Measurements from ENCODE around the gene KCNMA1. TPM values are rescaled to one million over a fixed set of nuclear protein-coding genes. Genes with fewer than 3 reads are reported as not detected.

The KCNMA1 gene
- total RNA-seq, 1 donor from 2014 or later, result 15.8 TPM

- Histone ChIP-seq H3K4me3 (ENCODE audit: low read depth, low read length) (no peak overlapping the region), H3K27me3 (ENCODE audit: control insufficient read depth, insufficient read depth, low read length) (no peaks in the 10 kb centered on the region), H3K36me3 (ENCODE audit: control insufficient read depth, insufficient read depth, low read length) (no peaks in the 10 kb centered on the region)
- FAIRE-seq (no peak), DNase-seq (ENCODE audit: low read depth) (no peak)
- TF ChIP-seq CTCF (IDR thresholded peaks at IDR 0.05; ENCODE audit: insufficient read depth, low read length, severe bottlenecking), result no peak
Measured at GRCh38 chr10:77561991-77562390, 75.6 kb downstream of the KCNMA1 start.

DNA sequence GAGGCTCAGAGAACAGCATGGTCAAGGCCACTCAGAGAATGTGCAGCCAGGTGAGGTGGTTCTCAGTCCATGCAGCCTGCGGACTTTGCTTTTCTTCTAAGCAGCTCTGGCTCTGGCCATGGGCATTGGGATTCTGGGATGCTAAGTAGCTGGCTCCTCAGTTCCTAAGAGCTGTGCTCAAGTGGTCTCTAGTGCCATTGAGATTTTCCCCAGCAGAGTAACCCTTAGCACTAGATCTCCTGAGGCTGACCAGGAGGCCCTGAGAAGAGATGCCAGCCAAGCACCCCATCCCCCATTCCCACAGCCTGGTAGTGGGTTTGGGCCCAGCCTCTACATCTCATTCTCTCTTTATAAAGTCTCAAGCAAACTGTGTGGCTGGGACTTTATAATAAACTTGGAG is 77.1 kb downstream of the KCNMA1 start:
- no peaks in the 10 kb centered on the region for H3K36me3 ChIP-seq (ENCODE audit: control insufficient read depth, insufficient read depth, low read length)

GRCh38 chr10:77560052-77560451 is 77.6 kb downstream of the KCNMA1 start:
- H3K27me3 ChIP-seq (ENCODE audit: control insufficient read depth, insufficient read depth, low read length), result no peaks in the 10 kb centered on the region
- TF ChIP-seq CTCF (IDR thresholded peaks at IDR 0.05; ENCODE audit: insufficient read depth, low read length, severe bottlenecking), result no peak
- no peak for DNase-seq (ENCODE audit: low read depth)
- H3K4me3 ChIP-seq (ENCODE audit: low read depth, low read length), result no peak overlapping the region
- H3K36me3 ChIP-seq (ENCODE audit: control insufficient read depth, insufficient read depth, low read length), result no peaks in the 10 kb centered on the region
- no peak for FAIRE-seq

More for the DNA sequence above, 77.1 kb downstream of the KCNMA1 start:
- Histone ChIP-seq H3K27me3 (ENCODE audit: control insufficient read depth, insufficient read depth, low read length) (no peaks in the 10 kb centered on the region), H3K4me3 (ENCODE audit: low read depth, low read length) (no peak overlapping the region)
- no peak for TF ChIP-seq CTCF (IDR thresholded peaks at IDR 0.05; ENCODE audit: insufficient read depth, low read length, severe bottlenecking)
- no peak for FAIRE-seq
- no peak for DNase-seq (ENCODE audit: low read depth)

GRCh38 chr10:77556990-77557601 is 80.5 kb downstream of the KCNMA1 start:
- TF ChIP-seq CTCF (IDR thresholded peaks at IDR 0.05; ENCODE audit: insufficient read depth, low read length, severe bottlenecking), result no peak
- H3K36me3 ChIP-seq (ENCODE audit: control insufficient read depth, insufficient read depth, low read length), result no peaks in the 10 kb centered on the region
- no peak for DNase-seq (ENCODE audit: low read depth)
- no peak overlapping the region for H3K4me3 ChIP-seq (ENCODE audit: low read depth, low read length)
- H3K27me3 ChIP-seq (ENCODE audit: control insufficient read depth, insufficient read depth, low read length), result no peaks in the 10 kb centered on the region
- peak; percentile 28 for FAIRE-seq

GRCh38 chr10:77555591-77556212 is 81.9 kb downstream of the KCNMA1 start:
- no peak for FAIRE-seq
- H3K27me3 ChIP-seq (ENCODE audit: control insufficient read depth, insufficient read depth, low read length), result no peaks in the 10 kb centered on the region
- H3K36me3 ChIP-seq (ENCODE audit: control insufficient read depth, insufficient read depth, low read length), result no peaks in the 10 kb centered on the region
- TF ChIP-seq CTCF (IDR thresholded peaks at IDR 0.05; ENCODE audit: insufficient read depth, low read length, severe bottlenecking), result no peak
- no peak overlapping the region for H3K4me3 ChIP-seq (ENCODE audit: low read depth, low read length)
- no peak for DNase-seq (ENCODE audit: low read depth)

DNA sequence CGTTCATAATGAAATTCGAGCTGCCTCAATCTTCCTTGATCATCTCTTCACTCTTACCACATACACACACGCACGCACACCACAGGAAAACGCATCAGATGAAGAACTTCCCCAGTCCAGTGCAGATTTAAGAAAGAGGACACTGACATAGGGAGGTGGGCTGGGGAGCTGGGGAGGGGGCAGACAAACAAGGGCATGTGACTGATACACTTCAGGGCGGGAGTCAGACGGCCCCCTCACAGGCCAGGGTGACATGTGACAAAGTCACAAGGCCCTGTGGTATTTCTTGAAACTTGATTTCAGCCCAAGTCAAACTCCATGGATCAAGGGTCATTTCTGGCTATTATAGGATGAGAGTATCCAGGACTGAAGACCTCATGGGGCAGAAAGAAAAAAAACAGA is 82.6 kb downstream of the KCNMA1 start:
- H3K4me3 ChIP-seq (ENCODE audit: low read depth, low read length), result no peak overlapping the region
- H3K27me3 ChIP-seq (ENCODE audit: control insufficient read depth, insufficient read depth, low read length), result no peaks in the 10 kb centered on the region
- DNase-seq (ENCODE audit: low read depth) (no peak), FAIRE-seq (no peak)
- no peaks in the 10 kb centered on the region for H3K36me3 ChIP-seq (ENCODE audit: control insufficient read depth, insufficient read depth, low read length)
- no peak for TF ChIP-seq CTCF (IDR thresholded peaks at IDR 0.05; ENCODE audit: insufficient read depth, low read length, severe bottlenecking)

Measured in bronchial epithelial cell (primary cell).